GM06990 (cell line): ENCODE measurements around the gene TPCN2.

Source experiments
- DNase-seq: peaks from one replicate; pipeline ENCODE4 v3.0.0-alpha.2; 2011; ENCODE audit not compliant: insufficient read length; ENCODE audit errors: extremely low read depth
- H3K27me3 ChIP-seq: replicated peaks from 2 replicates; pipeline ENCODE4 v1.6.0; 2011; ENCODE audit warnings: low read length; ENCODE audit not compliant: control insufficient read depth, insufficient read depth
- H3K36me3 ChIP-seq: 2 replicates; pipeline ENCODE4 v1.5.1; 2011; ENCODE audit warnings: low read length; ENCODE audit not compliant: control insufficient read depth, insufficient read depth
- H3K4me3 ChIP-seq: replicated peaks from 2 replicates; pipeline ENCODE4 v1.5.1; 2011; ENCODE audit warnings: low read depth, mild to moderate bottlenecking, control low read depth, low read length
- TF ChIP-seq, protein P1 (sequence below): IDR thresholded peaks from 2 replicates; pipeline ENCODE4 v1.5.1; 2011; ENCODE audit warnings: low read length, control low read depth, mild to moderate bottlenecking, inconsistent platforms; ENCODE audit not compliant: insufficient read depth, poor library complexity, severe bottlenecking

TPCN2 gene

DNA sequence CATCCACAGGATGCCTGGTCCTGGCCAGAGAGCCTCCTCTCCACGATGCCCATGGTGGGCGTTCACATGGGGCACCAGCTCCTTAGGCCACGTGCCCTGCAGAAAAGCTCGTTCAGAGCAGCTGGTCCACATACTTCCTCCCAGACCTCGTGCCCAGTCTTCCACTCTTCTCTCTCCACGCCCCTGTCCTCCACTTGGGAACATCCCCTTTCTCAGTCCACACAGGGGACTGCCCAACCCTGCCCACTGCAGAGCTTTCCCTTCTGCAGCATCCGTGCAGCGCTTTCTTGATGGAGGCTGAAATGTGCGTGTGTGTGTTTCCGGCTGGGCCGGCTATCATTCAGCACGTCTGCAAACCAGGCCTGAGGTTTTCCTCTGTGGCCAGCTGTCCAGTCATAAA is 11.3 kb downstream of the TPCN2 start:
- DNase-seq, result no peak
- TF ChIP-seq, protein P1, sequence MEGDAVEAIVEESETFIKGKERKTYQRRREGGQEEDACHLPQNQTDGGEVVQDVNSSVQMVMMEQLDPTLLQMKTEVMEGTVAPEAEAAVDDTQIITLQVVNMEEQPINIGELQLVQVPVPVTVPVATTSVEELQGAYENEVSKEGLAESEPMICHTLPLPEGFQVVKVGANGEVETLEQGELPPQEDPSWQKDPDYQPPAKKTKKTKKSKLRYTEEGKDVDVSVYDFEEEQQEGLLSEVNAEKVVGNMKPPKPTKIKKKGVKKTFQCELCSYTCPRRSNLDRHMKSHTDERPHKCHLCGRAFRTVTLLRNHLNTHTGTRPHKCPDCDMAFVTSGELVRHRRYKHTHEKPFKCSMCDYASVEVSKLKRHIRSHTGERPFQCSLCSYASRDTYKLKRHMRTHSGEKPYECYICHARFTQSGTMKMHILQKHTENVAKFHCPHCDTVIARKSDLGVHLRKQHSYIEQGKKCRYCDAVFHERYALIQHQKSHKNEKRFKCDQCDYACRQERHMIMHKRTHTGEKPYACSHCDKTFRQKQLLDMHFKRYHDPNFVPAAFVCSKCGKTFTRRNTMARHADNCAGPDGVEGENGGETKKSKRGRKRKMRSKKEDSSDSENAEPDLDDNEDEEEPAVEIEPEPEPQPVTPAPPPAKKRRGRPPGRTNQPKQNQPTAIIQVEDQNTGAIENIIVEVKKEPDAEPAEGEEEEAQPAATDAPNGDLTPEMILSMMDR, result no peak
- Histone ChIP-seq H3K36me3 (peaks cover 4% of the 10 kb centered on the region), H3K4me3 (no peak overlapping the region), H3K27me3 (no peaks in the 10 kb centered on the region)

DNA sequence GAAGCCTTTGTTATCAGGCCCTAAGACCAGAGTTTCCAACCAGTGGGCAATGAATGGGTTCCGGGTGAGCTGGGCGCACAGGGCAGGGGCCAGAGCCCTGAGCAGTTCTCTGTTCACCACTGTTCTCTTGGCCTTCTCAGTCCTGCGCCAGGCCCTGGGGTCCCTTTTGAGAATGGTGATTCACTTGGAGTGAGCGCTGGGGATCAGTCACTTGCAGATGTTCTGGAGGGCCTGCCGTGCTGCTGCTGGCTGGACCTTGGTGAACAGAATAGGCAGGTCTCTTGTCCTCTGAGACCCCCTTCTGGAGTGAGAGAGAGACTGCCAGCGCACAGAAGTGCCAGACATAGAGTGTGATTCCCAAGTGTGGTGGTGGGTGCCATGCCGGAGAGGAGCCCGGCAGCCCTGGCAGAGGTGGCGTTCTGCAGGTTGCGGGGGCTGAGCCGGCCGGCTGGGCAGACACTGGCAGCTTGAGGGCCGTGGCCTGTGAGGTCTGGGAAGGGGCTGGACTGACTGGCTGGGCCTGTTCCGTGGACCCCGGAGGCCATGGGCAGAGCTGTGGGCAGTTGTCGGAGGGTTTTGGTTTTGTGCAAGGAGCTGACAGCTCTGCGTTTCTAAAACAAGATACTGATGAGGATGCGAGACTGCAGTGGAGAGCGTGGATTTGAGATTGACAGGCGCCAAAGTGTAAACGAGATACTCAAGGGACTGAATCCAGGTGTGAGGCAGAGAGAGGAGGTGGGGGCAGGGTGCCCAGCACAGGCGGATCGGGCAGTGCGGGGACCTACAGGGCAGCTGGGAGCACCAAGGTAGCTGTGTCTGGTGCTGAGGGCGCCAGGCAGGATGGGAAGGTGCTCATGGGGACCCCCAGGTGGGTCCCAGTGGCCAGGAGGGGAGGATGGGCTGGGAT is 12.3 kb downstream of the TPCN2 start:
- TF ChIP-seq, protein P1, result no peak
- Histone ChIP-seq H3K27me3 (no peaks in the 10 kb centered on the region), H3K36me3 (peaks cover 4% of the 10 kb centered on the region), H3K4me3 (no peak overlapping the region)
- no peak for DNase-seq

DNA sequence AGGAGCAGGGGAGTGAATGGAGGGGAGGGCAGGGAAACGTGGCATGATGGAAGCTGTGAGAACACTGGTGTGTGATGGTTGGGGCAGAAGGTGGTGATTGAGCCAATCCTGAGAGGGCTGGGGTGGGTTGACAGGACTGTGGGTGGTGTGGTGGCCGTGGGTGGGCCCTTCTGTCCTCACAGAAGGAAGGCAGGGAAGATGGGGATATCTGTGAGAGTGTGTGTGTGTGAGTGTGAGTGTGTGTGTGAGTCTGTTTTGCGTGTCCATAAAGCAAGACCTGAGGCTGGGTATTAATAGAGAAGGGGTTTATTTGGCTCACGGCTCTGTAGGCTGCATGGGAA is 13.0 kb downstream of the TPCN2 start:
- Histone ChIP-seq H3K36me3 (peaks cover 4% of the 10 kb centered on the region), H3K27me3 (no peaks in the 10 kb centered on the region), H3K4me3 (no peak overlapping the region)
- TF ChIP-seq, protein P1, result no peak
- DNase-seq, result no peak

DNA sequence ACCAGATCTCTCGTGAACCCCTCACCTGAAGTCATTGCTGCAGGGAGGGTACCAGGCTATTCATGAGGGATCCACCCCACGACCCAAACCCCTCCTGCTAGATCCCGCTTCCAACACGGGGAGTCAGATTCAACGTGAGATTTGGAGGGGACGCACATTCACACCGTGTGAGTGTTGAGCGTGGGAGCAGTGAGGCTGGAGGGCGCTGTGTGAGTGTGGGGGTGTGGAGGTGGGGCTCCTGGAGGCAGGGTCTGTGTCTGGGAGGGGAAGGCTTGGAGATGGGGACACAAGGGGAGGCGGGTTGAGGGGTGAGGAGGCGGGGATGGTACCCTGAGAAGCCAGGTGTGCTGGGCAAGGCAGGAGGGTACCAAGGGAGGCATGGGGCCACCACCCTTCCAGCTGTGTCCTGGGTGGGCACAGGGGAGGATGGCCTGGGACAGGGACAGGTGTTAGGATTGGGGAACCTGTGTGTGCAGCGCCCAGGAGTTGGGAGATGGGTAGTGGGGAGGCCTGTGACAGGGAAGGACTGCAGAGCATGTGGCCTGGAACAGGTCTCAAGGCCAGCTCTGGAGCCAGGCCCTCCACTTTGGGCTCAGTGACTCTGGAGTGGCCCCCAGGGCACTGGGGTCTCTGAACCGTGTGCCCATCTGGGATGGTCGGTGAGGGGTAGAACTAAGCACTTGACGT is 13.6 kb downstream of the TPCN2 start:
- peaks cover 4% of the 10 kb centered on the region for H3K36me3 ChIP-seq
- TF ChIP-seq, protein P1, result no peak
- no peak overlapping the region for H3K4me3 ChIP-seq
- no peaks in the 10 kb centered on the region for H3K27me3 ChIP-seq
- DNase-seq, result no peak

DNA sequence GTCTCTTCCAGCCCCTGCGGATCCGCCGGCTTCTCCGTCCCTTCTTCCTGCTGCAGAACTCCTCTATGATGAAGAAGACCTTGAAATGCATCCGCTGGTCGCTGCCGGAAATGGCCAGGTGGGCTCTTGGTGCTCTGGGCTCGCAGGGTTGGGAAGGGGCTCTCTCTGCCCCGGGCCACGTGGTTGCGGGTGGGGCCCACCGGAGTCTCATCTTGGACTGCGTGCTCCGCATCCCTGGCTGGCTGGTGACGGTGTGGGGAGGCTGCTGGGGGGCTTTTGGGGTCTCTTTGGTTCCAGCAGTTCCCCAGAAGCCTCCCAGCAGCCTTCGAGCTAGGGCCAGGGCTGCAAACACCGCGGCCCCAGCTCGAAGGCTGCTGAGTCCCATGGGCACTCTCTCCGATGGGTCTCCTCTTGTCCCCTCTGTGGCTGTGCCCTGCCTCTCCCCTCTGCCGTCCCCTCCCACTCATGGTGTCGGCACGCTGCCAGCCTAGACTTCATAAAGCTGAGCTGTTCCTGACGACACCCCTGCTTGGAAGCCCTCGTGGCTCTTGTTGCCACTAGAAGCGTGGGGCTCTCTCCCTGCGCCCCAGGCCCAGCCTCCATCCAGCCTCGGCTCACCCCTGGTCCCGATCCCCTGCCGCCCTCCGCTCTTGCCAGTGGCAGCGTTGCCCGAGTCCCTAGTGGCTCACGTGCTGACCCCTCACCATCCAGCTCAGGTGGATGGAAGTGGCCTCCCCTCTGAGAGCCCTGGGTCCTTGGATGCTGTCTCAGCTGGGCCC is 14.3 kb downstream of the TPCN2 start:
- TF ChIP-seq, protein P1, result no peak
- Histone ChIP-seq H3K36me3 (peaks cover 4% of the 10 kb centered on the region), H3K4me3 (no peak overlapping the region), H3K27me3 (no peaks in the 10 kb centered on the region)
- DNase-seq, result no peak
